ENCODE results near the gene TALDO1. TPM values are rescaled to one million over a fixed set of nuclear protein-coding genes. Genes with fewer than 3 reads are reported as not detected.
A peak's percentile ranks its signal among the peaks of the same experiment; 100 is the strongest.

Gene TALDO1
- total RNA-seq (2022) = 359 and 379 TPM in 2 replicates
- percentile 80 among the genes with signal in this experiment for Bru-seq, nascent RNA
- percentile 88 among the genes with signal in this experiment for BruChase-seq, experiment 1, labeled RNA remaining after a 6-hour chase
- percentile 78 among the genes with signal in this experiment for BruChase-seq, experiment 2, labeled RNA remaining after a 2-hour chase
- long read RNA-seq, transcript TALDO1-201 (8 exons, 1,346 nt) = major isoform, 426 of 495 reads
- long read RNA-seq, partial matches to known transcripts = 26 of 495 reads
- long read RNA-seq, other reads (novel, unspliced or antisense) = 38 of 495 reads

DNA sequence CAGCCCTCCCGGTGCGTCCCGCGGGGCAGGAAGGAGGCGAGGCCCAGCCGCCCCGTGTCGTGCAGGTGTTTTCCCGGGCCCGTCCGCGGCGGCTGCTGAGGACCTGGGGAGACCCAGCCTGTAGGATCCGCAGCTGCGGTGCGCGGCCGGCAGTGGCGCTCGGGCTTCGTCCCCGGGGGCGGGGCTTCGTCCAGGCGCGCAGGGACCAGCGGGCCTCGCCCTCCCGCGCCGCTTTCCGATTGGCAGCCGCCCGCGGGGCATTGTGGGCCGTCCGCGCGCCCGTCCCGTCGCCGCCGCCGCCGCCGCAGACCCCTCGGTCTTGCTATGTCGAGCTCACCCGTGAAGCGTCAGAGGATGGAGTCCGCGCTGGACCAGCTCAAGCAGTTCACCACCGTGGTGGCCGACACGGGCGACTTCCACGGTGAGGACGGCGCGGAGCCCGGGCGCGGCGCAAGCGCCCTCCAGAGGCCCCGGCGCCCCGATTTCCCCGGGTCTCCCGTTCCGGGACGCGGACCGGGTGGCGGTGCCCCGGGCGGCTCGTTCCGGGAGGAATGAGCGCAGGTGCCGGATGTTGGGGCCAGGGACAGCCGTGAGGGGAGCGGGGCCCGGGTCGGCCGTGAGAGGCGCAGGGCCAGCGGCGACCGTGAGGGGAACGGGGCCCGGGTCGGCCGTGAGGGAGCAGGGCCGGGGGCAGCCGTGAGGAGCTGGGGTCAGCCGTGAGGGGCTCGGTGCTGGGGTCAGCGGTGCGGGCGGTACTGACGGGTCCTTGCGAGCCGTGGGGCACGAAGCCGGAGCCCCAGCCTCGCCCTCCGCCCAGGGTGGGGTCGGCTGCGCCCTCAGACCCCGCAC lies at the start of gene TALDO1:
Gene TALDO1, plus strand, starts transcription at position 307 of the 849 bp plus-strand sequence. Its CDS starts 18 bp downstream, at position 325.
- intact Hi-C loops (cut with micrococcal nuclease; ENCODE audit: unreplicated experiment) = no loop called here
- Mint-ChIP-seq H3K4me1 (ENCODE audit: low read depth, unreplicated experiment) (no peaks in the 10 kb centered on the region), H3K27ac (ENCODE audit: unreplicated experiment) (peak within 1 kb of the TSS; percentile 81), H3K27me3 (ENCODE audit: unreplicated experiment) (no peaks in the 10 kb centered on the region), H3K36me3 (ENCODE audit: insufficient read depth, unreplicated experiment) (peaks cover 38% of the 10 kb centered on the region), H3K9me3 (ENCODE audit: low read depth, unreplicated experiment) (no peaks in the 10 kb centered on the region), H3K4me3 (ENCODE audit: low read depth, unreplicated experiment) (peak within 1 kb of the TSS; percentile 90)
- BruUV-seq (replicated peaks) = no TSS peak
- TF ChIP-seq, protein P1, sequence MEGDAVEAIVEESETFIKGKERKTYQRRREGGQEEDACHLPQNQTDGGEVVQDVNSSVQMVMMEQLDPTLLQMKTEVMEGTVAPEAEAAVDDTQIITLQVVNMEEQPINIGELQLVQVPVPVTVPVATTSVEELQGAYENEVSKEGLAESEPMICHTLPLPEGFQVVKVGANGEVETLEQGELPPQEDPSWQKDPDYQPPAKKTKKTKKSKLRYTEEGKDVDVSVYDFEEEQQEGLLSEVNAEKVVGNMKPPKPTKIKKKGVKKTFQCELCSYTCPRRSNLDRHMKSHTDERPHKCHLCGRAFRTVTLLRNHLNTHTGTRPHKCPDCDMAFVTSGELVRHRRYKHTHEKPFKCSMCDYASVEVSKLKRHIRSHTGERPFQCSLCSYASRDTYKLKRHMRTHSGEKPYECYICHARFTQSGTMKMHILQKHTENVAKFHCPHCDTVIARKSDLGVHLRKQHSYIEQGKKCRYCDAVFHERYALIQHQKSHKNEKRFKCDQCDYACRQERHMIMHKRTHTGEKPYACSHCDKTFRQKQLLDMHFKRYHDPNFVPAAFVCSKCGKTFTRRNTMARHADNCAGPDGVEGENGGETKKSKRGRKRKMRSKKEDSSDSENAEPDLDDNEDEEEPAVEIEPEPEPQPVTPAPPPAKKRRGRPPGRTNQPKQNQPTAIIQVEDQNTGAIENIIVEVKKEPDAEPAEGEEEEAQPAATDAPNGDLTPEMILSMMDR (IDR thresholded peaks at IDR 0.05; ENCODE audit: unreplicated experiment) = no peak
- peak; percentile 98 for DNase-seq
- CTCF ChIA-PET = interaction anchor here (0.6 to 1.5 kb wide), 6 partner anchors 14 to 98 kb away, joined by 3 to 6 read pairs (median 4); no protein-coding TSS in a partner anchor

DNA sequence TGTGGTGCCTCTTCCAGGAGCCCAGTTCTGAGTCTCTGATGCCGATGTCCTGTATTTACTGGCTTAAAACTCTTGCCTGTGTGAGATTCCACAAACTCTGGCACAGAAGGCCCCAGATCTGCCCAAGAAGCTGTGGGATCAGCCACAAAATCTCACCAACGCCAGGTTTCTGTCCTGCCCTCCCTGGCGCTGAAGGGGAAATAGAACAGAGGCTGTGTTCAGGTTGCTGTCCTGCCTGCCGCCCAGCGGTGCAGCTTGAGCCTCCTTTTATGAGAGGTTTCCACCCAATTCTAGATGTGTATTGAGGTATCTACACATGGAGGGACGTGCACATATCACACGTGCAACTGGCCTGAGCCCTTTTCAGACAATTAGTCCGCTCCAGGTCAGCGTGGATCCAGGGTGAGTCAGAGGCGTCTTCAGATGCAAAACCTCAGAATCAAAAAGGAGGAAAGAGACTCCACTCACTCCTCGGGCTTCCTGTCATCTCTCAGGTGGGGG lies 49.4 kb upstream of the TALDO1 start:
- peaks cover 65% of the 10 kb centered on the region for H3K36me3 Mint-ChIP-seq (ENCODE audit: insufficient read depth, unreplicated experiment)
- H3K9me3 Mint-ChIP-seq (ENCODE audit: low read depth, unreplicated experiment) = no peaks in the 10 kb centered on the region
- TF ChIP-seq, protein P1 (IDR thresholded peaks at IDR 0.05; ENCODE audit: unreplicated experiment) = no peak
- peak overlapping the region; percentile 21 for H3K4me3 Mint-ChIP-seq (ENCODE audit: low read depth, unreplicated experiment)
- intact Hi-C loops (cut with micrococcal nuclease; ENCODE audit: unreplicated experiment) = no loop called here
- CTCF ChIA-PET = interaction anchor here (1.5 kb wide), 1 partner anchor 24 kb away, joined by 4 read pairs; no protein-coding TSS in a partner anchor
- no peak for DNase-seq
- BruUV-seq (replicated peaks) = no TSS peak
- no peak overlapping the region for H3K27ac Mint-ChIP-seq (ENCODE audit: unreplicated experiment)
- peaks cover 12% of the 10 kb centered on the region for H3K4me1 Mint-ChIP-seq (ENCODE audit: low read depth, unreplicated experiment)
- H3K27me3 Mint-ChIP-seq (ENCODE audit: unreplicated experiment) = no peaks in the 10 kb centered on the region

DNA sequence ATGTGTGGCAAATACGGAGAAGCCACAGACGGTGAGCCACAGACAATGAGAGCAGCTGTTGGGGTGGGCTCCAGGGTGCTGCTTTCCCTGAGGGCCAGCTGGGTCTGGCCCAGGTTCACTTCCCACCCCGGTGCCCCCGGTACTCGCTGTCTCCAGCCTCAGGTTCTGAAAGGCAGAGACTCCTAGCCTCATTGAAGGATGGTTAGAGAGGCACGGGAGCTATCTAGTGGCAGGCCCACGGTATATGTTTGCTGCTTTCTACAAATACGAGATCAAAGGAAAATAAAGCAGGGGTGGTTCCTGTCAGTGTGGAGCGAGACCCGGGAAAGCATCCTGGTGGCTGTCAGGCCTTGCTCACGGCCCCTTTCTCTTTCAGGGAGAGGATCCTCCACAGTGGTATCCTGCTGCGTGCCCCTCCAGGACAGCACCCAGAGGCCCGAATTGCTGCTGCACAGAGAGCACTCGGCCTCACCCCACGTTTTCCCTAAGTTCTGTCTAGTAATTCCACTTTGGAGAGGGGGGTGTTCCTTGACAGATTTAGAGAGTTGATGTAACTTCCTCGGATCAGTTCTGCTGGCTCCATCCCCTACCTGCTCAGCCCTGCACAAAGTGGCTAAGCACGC lies 48.7 kb upstream of the TALDO1 start:
- no peaks in the 10 kb centered on the region for H3K27me3 Mint-ChIP-seq (ENCODE audit: unreplicated experiment)
- TF ChIP-seq, protein P1 (IDR thresholded peaks at IDR 0.05; ENCODE audit: unreplicated experiment) = no peak
- no TSS peak for BruUV-seq (replicated peaks)
- no peaks in the 10 kb centered on the region for H3K9me3 Mint-ChIP-seq (ENCODE audit: low read depth, unreplicated experiment)
- H3K36me3 Mint-ChIP-seq (ENCODE audit: insufficient read depth, unreplicated experiment) = peaks cover 60% of the 10 kb centered on the region
- no peak for DNase-seq
- H3K4me3 Mint-ChIP-seq (ENCODE audit: low read depth, unreplicated experiment) = no peak overlapping the region
- H3K4me1 Mint-ChIP-seq (ENCODE audit: low read depth, unreplicated experiment) = peaks cover 4% of the 10 kb centered on the region
- intact Hi-C loops (cut with micrococcal nuclease; ENCODE audit: unreplicated experiment) = no loop called here
- CTCF ChIA-PET = interaction anchor here (0.5 to 1.5 kb wide), 2 partner anchors 14 to 24 kb away, joined by 4 read pairs; no protein-coding TSS in a partner anchor
- H3K27ac Mint-ChIP-seq (ENCODE audit: unreplicated experiment) = no peak overlapping the region

DNA sequence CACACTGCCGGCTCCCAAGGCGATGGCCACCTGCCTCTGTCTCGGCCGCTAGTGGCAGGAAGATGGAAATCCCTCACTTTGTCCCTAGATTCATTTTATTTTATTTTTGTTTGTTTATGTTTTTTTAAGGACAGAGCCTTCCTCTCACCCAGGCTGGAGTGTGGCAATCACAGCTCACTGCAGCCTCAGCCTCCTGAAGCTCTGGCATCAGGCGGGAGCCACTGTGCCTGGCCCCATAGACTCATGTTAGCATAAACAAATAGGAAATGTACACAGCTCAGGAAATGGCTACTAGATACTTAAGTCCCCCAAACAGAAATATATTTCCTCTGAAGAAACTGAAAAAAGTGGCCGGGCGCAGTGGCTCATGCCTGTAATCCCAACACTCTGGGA lies 48.2 kb upstream of the TALDO1 start:
- BruUV-seq (replicated peaks) = no TSS peak
- intact Hi-C loops (cut with micrococcal nuclease; ENCODE audit: unreplicated experiment) = no loop called here
- TF ChIP-seq, protein P1 (IDR thresholded peaks at IDR 0.05; ENCODE audit: unreplicated experiment) = no peak
- Mint-ChIP-seq H3K36me3 (ENCODE audit: insufficient read depth, unreplicated experiment) (peaks cover 55% of the 10 kb centered on the region), H3K4me1 (ENCODE audit: low read depth, unreplicated experiment) (no peaks in the 10 kb centered on the region), H3K27me3 (ENCODE audit: unreplicated experiment) (no peaks in the 10 kb centered on the region), H3K27ac (ENCODE audit: unreplicated experiment) (no peak overlapping the region), H3K9me3 (ENCODE audit: low read depth, unreplicated experiment) (no peaks in the 10 kb centered on the region), H3K4me3 (ENCODE audit: low read depth, unreplicated experiment) (no peak overlapping the region)
- no peak for DNase-seq
- CTCF ChIA-PET = interaction anchor here (0.5 kb wide), 1 partner anchor 14 kb away, joined by 4 read pairs; no protein-coding TSS in a partner anchor
